Measurements from ENCODE around the gene CYP4F12.

- no peak for TF ChIP-seq EZH2 (IDR thresholded peaks at IDR 0.05; ENCODE audit: borderline replicate concordance, low read depth, low read length, severe bottlenecking)
- TF ChIP-seq CTCF (IDR thresholded peaks at IDR 0.05; ENCODE audit: borderline replicate concordance, extremely low read depth, low read length, poor library complexity, severe bottlenecking), result no peak
Observed at GRCh38 chr19:15680478-15681322, 7.8 kb downstream of the CYP4F12 start.
